Activated T-cell treated with anti-CD3 and anti-CD28 coated beads for 1 hour (primary cell): ENCODE measurements around the gene PEX6.

Source experiments
- DNase-seq: peaks from one replicate; pipeline ENCODE4 v3.0.0-alpha.2; 2020; ENCODE audit warnings: low read depth

Gene PEX6

GRCh38 chr6:42993445-42993844, 14.5 kb upstream of the PEX6 start:
- no peak for DNase-seq

- DNase-seq = no peak
Measured at GRCh38 chr6:42989923-42990322, 10.9 kb upstream of the PEX6 start.

- no peak for DNase-seq
Measured at GRCh38 chr6:42988486-42989020, 9.6 kb upstream of the PEX6 start.

GRCh38 chr6:42987533-42988451, 8.8 kb upstream of the PEX6 start:
- no peak for DNase-seq

GRCh38 chr6:42984924-42985475, 6.0 kb upstream of the PEX6 start:
- no peak for DNase-seq

- peak; percentile 93 for DNase-seq
Measured at GRCh38 chr6:42984001-42984923, 5.3 kb upstream of the PEX6 start, which contains the start of gene PPP2R5D. Gene PPP2R5D (plus strand): TSS chr6:42984570. CDS start chr6:42984678, 108 bp downstream.

GRCh38 chr6:42981836-42982235, 2.9 kb upstream of the PEX6 start:
- no peak for DNase-seq

GRCh38 chr6:42979523-42980177, 669 bp upstream of the PEX6 start:
- no peak for DNase-seq

GRCh38 chr6:42978487-42978838, 518 bp downstream of the PEX6 start:
- DNase-seq = no peak

- no peak for DNase-seq
Measured at GRCh38 chr6:42974919-42975505, 4.0 kb downstream of the PEX6 start.

- DNase-seq = no peak
Measured at GRCh38 chr6:42973926-42974325, 5.1 kb downstream of the PEX6 start.

- DNase-seq = no peak
Measured at GRCh38 chr6:42971746-42972327, 7.1 kb downstream of the PEX6 start.

GRCh38 chr6:42970871-42971612, 7.9 kb downstream of the PEX6 start:
- DNase-seq = no peak

- DNase-seq = no peak
Measured at GRCh38 chr6:42969934-42970333, 9.0 kb downstream of the PEX6 start.

GRCh38 chr6:42969431-42969830, 9.6 kb downstream of the PEX6 start:
- DNase-seq = no peak

GRCh38 chr6:42968783-42969182, 10.2 kb downstream of the PEX6 start:
- no peak for DNase-seq

- DNase-seq = no peak
Measured at GRCh38 chr6:42968126-42968701, 10.8 kb downstream of the PEX6 start.

- DNase-seq = no peak
Measured at GRCh38 chr6:42967228-42967627, 11.8 kb downstream of the PEX6 start.

- no peak for DNase-seq
Measured at GRCh38 chr6:42966571-42966970, 12.4 kb downstream of the PEX6 start.
